Neutrophil (primary cell): ENCODE data around the gene SLIT3.

ENCODE experiments used
- H3K27ac ChIP-seq: fragments of 200-600 bp; sonication (generic); 2 replicates; pipeline ENCODE4 v1.5.1; 2016; ENCODE audit warnings: mild to moderate bottlenecking, moderate library complexity
- H3K27me3 ChIP-seq: fragments of 200-600 bp; sonication (generic); 2 replicates; pipeline ENCODE4 v1.6.0; 2016; ENCODE audit warnings: mild to moderate bottlenecking
- H3K36me3 ChIP-seq: fragments of 200-600 bp; sonication (generic); 2 replicates; pipeline ENCODE4 v1.5.1; 2017
- H3K4me1 ChIP-seq, 2 experiments: fragments of 200-600 bp in 1 of 2; sonication (generic) in 1 of 2; 1 replicate in 1 of 2; 2 replicates in 1 of 2; pipeline versions ENCODE4 v1.5.1 to v1.6.1; 2013 to 2016; ENCODE audit warnings: low read depth in 1 of 2, low read length in 1 of 2, mild to moderate bottlenecking in 1 of 2, moderate library complexity in 1 of 2; ENCODE audit not compliant: control insufficient read depth in 1 of 2, insufficient read depth in 1 of 2
- H3K4me3 ChIP-seq, 2 experiments: fragments of 200-600 bp in 1 of 2; sonication (generic) in 1 of 2; 1 replicate in 1 of 2; 2 replicates in 1 of 2; pipeline ENCODE4 v1.5.1; 2013 to 2016; ENCODE audit warnings: low read depth in 1 of 2, low read length in 1 of 2, mild to moderate bottlenecking in 1 of 2, moderate library complexity in 1 of 2
- H3K9me3 ChIP-seq: fragments of 200-600 bp; sonication (generic); 2 replicates; pipeline ENCODE4 v1.5.1; 2016
- TF ChIP-seq, protein P1 (sequence below): fragments of 200-600 bp; sonication (generic); IDR thresholded peaks from 2 replicates; pipeline ENCODE4 v1.5.1; 2016; ENCODE audit warnings: antibody characterized with exemption

SLIT3 gene

GRCh38 chr5:169300468-169301385, at the start of gene SLIT3:
Gene SLIT3 (minus strand): TSS chr5:169301139. CDS start chr5:169300709, 430 bp downstream.
- no peak within 1 kb of the TSS for H3K4me3 ChIP-seq
- TF ChIP-seq, protein P1, sequence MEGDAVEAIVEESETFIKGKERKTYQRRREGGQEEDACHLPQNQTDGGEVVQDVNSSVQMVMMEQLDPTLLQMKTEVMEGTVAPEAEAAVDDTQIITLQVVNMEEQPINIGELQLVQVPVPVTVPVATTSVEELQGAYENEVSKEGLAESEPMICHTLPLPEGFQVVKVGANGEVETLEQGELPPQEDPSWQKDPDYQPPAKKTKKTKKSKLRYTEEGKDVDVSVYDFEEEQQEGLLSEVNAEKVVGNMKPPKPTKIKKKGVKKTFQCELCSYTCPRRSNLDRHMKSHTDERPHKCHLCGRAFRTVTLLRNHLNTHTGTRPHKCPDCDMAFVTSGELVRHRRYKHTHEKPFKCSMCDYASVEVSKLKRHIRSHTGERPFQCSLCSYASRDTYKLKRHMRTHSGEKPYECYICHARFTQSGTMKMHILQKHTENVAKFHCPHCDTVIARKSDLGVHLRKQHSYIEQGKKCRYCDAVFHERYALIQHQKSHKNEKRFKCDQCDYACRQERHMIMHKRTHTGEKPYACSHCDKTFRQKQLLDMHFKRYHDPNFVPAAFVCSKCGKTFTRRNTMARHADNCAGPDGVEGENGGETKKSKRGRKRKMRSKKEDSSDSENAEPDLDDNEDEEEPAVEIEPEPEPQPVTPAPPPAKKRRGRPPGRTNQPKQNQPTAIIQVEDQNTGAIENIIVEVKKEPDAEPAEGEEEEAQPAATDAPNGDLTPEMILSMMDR, result no peak
- H3K27ac ChIP-seq, result no peak within 1 kb of the TSS
- no peaks in the 10 kb centered on the region for H3K9me3 ChIP-seq
- no peaks in the 10 kb centered on the region for H3K4me1 ChIP-seq
- peaks cover 68% of the 10 kb centered on the region for H3K27me3 ChIP-seq
- H3K36me3 ChIP-seq, result no peaks in the 10 kb centered on the region

DNA sequence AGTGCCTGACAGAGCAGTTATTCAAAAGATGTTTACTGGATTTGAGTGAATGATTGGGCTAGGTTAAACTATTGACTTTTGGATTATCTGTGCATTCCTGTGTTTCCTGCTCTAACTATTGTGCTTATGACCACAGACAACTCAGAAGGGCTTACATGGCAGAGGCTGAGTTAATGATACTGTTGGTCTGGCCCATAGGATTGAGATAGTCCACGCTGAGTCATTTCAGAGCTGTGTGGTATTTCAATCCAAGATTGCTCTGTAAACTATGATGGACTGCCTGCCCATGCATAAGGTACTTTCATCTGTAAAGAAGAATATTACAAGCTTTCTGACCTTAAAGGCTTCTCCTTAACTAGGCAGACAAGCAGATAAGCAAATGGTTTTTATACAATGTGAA, 49.1 kb upstream of the SLIT3 start:
- Histone ChIP-seq H3K9me3 (no peaks in the 10 kb centered on the region), H3K36me3 (no peaks in the 10 kb centered on the region), H3K27ac (no peak overlapping the region), H3K4me1 (peaks cover 7 to 10% of the 10 kb centered on the region in 2 experiments), H3K4me3 (no peak overlapping the region), H3K27me3 (no peaks in the 10 kb centered on the region)
- TF ChIP-seq, protein P1, result no peak

GRCh38 chr5:169347786-169348185, 46.8 kb upstream of the SLIT3 start:
- no peaks in the 10 kb centered on the region for H3K27me3 ChIP-seq
- TF ChIP-seq, protein P1, result no peak
- H3K4me1 ChIP-seq, result peaks cover 7 to 10% of the 10 kb centered on the region in 2 experiments
- H3K36me3 ChIP-seq, result no peaks in the 10 kb centered on the region
- H3K9me3 ChIP-seq, result no peaks in the 10 kb centered on the region
- no peak overlapping the region for H3K27ac ChIP-seq
- no peak overlapping the region for H3K4me3 ChIP-seq

GRCh38 chr5:169344629-169345028, 43.7 kb upstream of the SLIT3 start:
- H3K4me1 ChIP-seq, result peaks cover 7 to 10% of the 10 kb centered on the region in 2 experiments
- TF ChIP-seq, protein P1, result no peak
- H3K9me3 ChIP-seq, result no peaks in the 10 kb centered on the region
- no peak overlapping the region for H3K4me3 ChIP-seq
- H3K36me3 ChIP-seq, result no peaks in the 10 kb centered on the region
- no peak overlapping the region for H3K27ac ChIP-seq
- no peaks in the 10 kb centered on the region for H3K27me3 ChIP-seq

GRCh38 chr5:169343766-169344165, 42.8 kb upstream of the SLIT3 start:
- no peak overlapping the region for H3K27ac ChIP-seq
- no peaks in the 10 kb centered on the region for H3K9me3 ChIP-seq
- H3K4me3 ChIP-seq, result no peak overlapping the region
- no peaks in the 10 kb centered on the region for H3K27me3 ChIP-seq
- TF ChIP-seq, protein P1, result no peak
- H3K4me1 ChIP-seq, result peaks cover 7 to 10% of the 10 kb centered on the region in 2 experiments
- no peaks in the 10 kb centered on the region for H3K36me3 ChIP-seq
